HL-60 (cell line): ENCODE results near the gene TRIM72.

Source experiments
- DNase-seq, 2 experiments: peaks; one replicate each; pipeline ENCODE4 v3.0.0-alpha.2; 2010 to 2020; ENCODE audit warnings: low read depth in 1 of 2, low spot score in 1 of 2
- H3K27ac ChIP-seq: fragments of 250-450 bp; sonication (Bioruptor Pico); replicated peaks from 2 replicates; pipeline ENCODE4 v1.5.1; 2020; ENCODE audit warnings: mild to moderate bottlenecking, moderate library complexity
- H3K27me3 ChIP-seq: fragments of 250-450 bp; sonication (Bioruptor Pico); 2 replicates; pipeline ENCODE4 v1.5.1; 2021; ENCODE audit warnings: mild to moderate bottlenecking, moderate library complexity; ENCODE audit not compliant: insufficient read depth, poor library complexity, severe bottlenecking
- H3K4me3 ChIP-seq: replicated peaks from 2 replicates; pipeline ENCODE4 v1.5.1; 2011; ENCODE audit warnings: mild to moderate bottlenecking, control low read depth, low read length; ENCODE audit not compliant: insufficient read depth
- CTCF ChIP-seq: IDR thresholded peaks from one replicate; pipeline ENCODE4 v1.5.1; 2011; ENCODE audit warnings: low read length, control low read depth, inconsistent platforms; ENCODE audit not compliant: insufficient read depth
- GABPA ChIP-seq: IDR thresholded peaks from 2 replicates; pipeline ENCODE4 v1.6.1; 2012; ENCODE audit warnings: low read depth
- POLR2AphosphoS5 ChIP-seq: IDR thresholded peaks from 2 replicates; pipeline ENCODE4 v1.6.1; 2012; ENCODE audit warnings: low read depth
- REST ChIP-seq: IDR thresholded peaks from 2 replicates; pipeline ENCODE4 v1.6.1; 2012; ENCODE audit warnings: low read depth; ENCODE audit not compliant: insufficient replicate concordance
- SPI1 ChIP-seq: IDR thresholded peaks from 2 replicates; pipeline ENCODE4 v1.6.1; 2012; ENCODE audit warnings: low read depth, mild to moderate bottlenecking, borderline replicate concordance

TRIM72 gene

GRCh38 chr16:31271621-31272190 lies 57.8 kb downstream of the TRIM72 start:
- TF ChIP-seq SPI1 (no peak), REST (no peak), GABPA (no peak), CTCF (no peak), POLR2AphosphoS5 (no peak)
- Histone ChIP-seq H3K4me3 (no peak overlapping the region), H3K27me3 (no peaks in the 10 kb centered on the region), H3K27ac (no peak overlapping the region)
- DNase-seq, result no peak

GRCh38 chr16:31273187-31273586 lies 59.3 kb downstream of the TRIM72 start:
- Histone ChIP-seq H3K4me3 (no peak overlapping the region), H3K27me3 (no peaks in the 10 kb centered on the region), H3K27ac (no peak overlapping the region)
- TF ChIP-seq GABPA (no peak), POLR2AphosphoS5 (no peak), REST (no peak), SPI1 (no peak), CTCF (no peak)
- DNase-seq, result no peak

- no peaks in the 10 kb centered on the region for H3K27me3 ChIP-seq
- H3K27ac ChIP-seq, result no peak overlapping the region
- DNase-seq, result no peak
- TF ChIP-seq GABPA, result no peak
- no peak for TF ChIP-seq REST
- no peak for TF ChIP-seq SPI1
- no peak for TF ChIP-seq CTCF
- no peak for TF ChIP-seq POLR2AphosphoS5
- H3K4me3 ChIP-seq, result no peak overlapping the region
Observed at GRCh38 chr16:31273676-31274075, 59.8 kb downstream of the TRIM72 start.
